HG03103 (cell line): ENCODE results near the gene DUS4L.
"Not testable (repeated sequence)": the region's sequence is repeated elsewhere in the genome, so short reads cannot be mapped to it uniquely, and the experiment has no call there.

Experiments
- ATAC-seq: cut with Tn5 transposase; IDR thresholded peaks from one replicate; pipeline ENCODE4 v1.9.1; 2021; ENCODE audit warnings: low read depth; ENCODE audit not compliant: unreplicated experiment

The DUS4L gene

GRCh38 chr7:107563775-107564552 is at the start of gene DUS4L, which contains the start of gene COG5:
Gene DUS4L (plus strand): TSS chr7:107563971. CDS start chr7:107567071, 3,100 bp downstream.
Gene COG5 (minus strand): TSS chr7:107563920. CDS start chr7:107563896, 24 bp downstream.
- ATAC-seq = peak; percentile 94

GRCh38 chr7:107526672-107527071 is 37.1 kb upstream of the DUS4L start:
- no peak for ATAC-seq

GRCh38 chr7:107527196-107527595 is 36.6 kb upstream of the DUS4L start:
- ATAC-seq = no peak

- no peak for ATAC-seq
Observed at GRCh38 chr7:107528461-107528860, 35.3 kb upstream of the DUS4L start.

GRCh38 chr7:107530751-107531150 is 33.0 kb upstream of the DUS4L start:
- no peak for ATAC-seq

GRCh38 chr7:107534139-107534538 is 29.6 kb upstream of the DUS4L start:
- no peak for ATAC-seq

- ATAC-seq = not testable (repeated sequence)
Observed at GRCh38 chr7:107537228-107537627, 26.5 kb upstream of the DUS4L start.

GRCh38 chr7:107538001-107538400 is 25.8 kb upstream of the DUS4L start:
- no peak for ATAC-seq

GRCh38 chr7:107543338-107543993 is 20.3 kb upstream of the DUS4L start:
- no peak for ATAC-seq

- no peak for ATAC-seq
Observed at GRCh38 chr7:107544848-107545591, 18.8 kb upstream of the DUS4L start.

- no peak for ATAC-seq
Observed at GRCh38 chr7:107551936-107552335, 11.8 kb upstream of the DUS4L start.

- no peak for ATAC-seq
Observed at GRCh38 chr7:107555893-107556292, 7.9 kb upstream of the DUS4L start.

GRCh38 chr7:107559864-107560263 is 3.9 kb upstream of the DUS4L start:
- no peak for ATAC-seq

GRCh38 chr7:107560898-107561516 is 2.8 kb upstream of the DUS4L start:
- no peak for ATAC-seq

GRCh38 chr7:107563081-107563774 is 543 bp upstream of the DUS4L start:
- peak; percentile 43 for ATAC-seq

- no peak for ATAC-seq
Observed at GRCh38 chr7:107564553-107565298, 955 bp downstream of the DUS4L start.

GRCh38 chr7:107570298-107570697 is 6.5 kb downstream of the DUS4L start:
- no peak for ATAC-seq

GRCh38 chr7:107573537-107573936 is 9.8 kb downstream of the DUS4L start:
- ATAC-seq = no peak

GRCh38 chr7:107579554-107579884 is 15.7 kb downstream of the DUS4L start:
- no peak for ATAC-seq
